ENCODE results near the gene SNX10.

The SNX10 gene

DNA sequence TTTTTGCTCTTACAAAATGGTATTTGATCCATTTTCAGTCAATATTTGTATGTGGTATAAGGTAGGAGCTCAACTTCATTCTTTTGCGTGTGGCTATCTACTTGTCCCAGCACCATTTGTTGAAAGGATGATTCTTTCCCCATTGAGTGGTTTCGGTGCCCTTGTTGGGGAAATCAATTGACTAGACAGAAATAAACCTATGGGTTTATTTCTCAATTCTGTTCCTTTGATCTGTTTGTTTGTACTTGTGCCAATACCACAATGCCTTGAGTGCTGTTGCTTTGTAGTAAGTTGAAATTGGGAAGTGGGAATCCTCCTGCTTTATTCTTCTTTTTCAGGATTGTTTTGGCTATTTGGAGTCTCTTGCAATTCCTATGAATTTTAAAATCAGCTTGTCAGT is 41.0 kb downstream of the SNX10 start:
- DNase-seq (ENCODE audit: extremely low read depth in 1 of 2, low read depth in 1 of 2), result no peak

DNA sequence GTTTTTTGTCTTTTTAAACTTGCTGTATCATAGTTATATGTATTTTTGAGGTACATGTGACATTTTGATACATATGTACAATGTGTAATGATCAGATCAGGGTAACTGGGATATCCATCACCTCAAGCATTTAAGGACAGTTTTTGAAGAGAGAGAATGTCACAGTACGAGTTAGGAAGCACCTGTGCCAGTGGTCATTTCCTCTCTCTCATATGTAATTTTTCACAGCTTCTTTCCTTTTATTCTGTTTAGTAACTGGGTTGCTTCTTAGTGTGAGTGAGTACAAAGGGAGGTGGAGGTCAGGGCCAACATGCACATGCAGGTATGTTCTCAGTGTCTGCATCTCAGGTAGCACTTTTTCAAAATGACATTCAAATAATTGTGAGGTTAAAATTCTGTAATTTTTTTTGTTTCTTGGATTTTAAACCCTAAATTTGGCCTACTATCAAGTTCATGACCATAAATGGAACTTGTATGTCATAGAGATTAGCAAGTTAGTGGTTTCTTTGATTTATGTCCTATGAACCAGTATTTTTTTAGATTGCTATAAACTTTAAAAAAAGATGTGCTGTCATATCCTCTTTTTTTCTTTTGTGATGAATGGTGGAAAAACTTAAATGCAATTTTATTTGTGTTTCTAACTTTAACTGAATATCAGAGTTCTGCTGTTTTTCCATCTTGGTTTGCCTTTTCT is 42.7 kb downstream of the SNX10 start:
- DNase-seq (ENCODE audit: extremely low read depth in 1 of 2, low read depth in 1 of 2), result no peak

DNA sequence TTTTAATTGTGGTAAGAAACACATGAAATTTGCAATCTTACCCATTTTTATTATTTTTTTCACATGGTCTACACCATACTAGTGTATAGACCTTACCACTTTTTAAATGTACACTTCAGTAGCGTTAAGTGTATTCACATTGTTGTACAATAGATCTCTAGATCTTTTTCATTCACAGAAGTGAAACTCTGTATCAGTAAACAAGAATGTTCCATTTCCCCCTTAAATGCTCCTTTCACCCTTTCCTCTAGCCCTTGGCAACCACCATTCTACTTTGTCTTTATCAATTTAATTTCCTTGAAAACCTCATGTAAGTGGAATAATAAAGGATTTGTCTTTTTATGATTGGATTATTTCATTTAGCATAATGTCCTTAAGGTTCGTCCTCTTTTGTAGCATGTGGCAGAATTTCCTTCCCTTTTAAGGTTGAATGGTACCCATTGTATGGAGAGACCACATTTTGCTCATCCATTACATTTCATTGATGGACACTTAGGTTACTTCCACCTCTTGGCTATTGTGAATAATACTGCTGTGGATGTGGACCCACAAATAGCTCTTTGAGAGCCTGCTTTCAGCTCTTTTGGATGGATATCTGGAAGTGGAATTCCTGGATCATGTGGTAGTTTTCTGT is 45.7 kb downstream of the SNX10 start:
- DNase-seq (ENCODE audit: extremely low read depth in 1 of 2, low read depth in 1 of 2), result no peak

DNA sequence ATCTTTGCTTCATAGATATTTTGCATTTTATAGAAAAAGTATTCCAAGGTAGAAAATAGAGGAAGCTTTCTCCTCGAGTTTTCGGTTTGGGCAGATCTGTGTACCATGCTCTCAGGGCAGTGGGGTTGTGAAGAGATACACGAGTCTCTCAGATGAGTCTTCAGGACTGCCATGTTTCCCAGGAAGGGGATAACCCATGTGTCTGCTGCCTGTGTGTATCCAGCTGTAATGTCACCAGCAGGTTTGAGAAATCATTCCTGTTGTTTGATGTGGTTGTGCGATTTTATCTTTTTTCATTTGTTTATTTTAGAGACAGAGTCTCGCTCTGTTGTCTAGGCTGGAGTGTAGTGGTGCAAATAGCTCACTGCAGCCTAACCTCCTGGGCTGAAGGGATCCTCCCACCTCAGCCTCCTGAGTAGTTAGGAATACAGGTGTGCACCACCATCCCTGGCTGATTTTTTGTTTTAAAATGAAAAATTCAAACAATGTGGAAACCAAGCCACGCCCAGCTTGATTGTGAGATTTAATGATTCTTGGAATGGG is 48.9 kb downstream of the SNX10 start:
- DNase-seq (ENCODE audit: extremely low read depth in 1 of 2, low read depth in 1 of 2), result no peak

DNA sequence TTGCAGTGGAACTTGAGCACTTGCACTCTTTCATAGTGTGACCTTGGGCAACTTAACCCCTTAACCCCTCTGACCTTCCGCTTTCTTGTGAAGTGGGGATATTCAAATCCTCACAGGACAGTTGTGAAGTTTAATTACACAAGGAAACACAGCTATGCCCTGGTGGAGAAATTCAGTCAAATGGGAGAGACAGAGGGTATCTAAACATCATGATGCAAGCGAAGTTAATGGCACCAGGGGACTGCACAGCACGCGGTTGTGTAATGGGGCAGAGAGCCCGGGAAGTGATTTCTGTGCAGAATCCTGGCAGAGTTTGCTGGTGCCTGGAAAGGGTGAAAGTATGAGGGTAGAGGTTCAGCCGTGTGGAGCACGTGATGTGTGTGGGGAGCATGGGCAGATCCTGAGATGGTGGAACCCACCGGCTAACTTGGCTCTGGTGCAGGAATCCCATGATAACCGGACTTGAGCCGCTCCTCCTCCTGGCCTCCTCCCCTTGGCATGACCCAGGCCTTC is 51.7 kb downstream of the SNX10 start:
- no peak for DNase-seq (ENCODE audit: extremely low read depth in 1 of 2, low read depth in 1 of 2)

DNA sequence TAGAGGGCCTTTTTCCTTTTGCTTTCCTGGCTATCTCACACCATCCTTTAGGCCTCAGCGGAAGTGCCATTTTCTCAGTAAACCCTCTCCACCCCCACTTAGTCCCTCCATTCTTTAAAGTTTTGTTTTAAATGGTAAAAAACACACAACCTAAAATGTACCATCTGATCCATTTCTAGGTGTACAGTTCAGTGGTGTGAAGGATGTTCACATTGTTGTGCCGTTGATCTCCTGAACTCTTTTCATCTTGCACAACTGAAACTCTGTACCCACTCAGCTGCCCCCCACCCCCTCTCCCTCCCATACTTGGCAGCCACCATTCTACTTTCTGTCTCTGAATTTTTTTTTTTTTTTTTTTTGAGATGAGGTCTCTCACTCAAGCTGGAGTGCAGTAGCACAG is 52.2 kb downstream of the SNX10 start:
- no peak for DNase-seq (ENCODE audit: extremely low read depth in 1 of 2, low read depth in 1 of 2)

DNA sequence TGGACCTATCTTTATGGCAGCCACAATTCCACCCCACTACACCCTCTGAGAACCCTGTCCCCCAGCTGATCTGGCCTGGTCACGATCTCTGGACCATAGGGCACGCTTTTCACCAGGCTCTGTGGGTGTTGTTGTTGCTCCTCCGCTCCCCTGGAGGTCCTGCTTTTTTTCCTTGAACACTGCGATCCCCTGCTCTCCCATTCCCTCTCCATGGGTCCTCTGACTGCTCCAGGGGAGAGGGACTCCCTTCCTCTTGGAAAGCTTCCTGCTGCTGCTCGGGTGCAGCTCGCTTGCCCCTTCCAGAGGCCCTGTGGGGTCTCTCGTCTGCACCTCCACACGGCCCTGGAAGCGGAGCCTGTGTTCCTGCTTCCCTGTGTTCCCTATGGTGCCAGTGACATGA is 53.5 kb downstream of the SNX10 start:
- DNase-seq (ENCODE audit: extremely low read depth in 1 of 2, low read depth in 1 of 2), result no peak

DNA sequence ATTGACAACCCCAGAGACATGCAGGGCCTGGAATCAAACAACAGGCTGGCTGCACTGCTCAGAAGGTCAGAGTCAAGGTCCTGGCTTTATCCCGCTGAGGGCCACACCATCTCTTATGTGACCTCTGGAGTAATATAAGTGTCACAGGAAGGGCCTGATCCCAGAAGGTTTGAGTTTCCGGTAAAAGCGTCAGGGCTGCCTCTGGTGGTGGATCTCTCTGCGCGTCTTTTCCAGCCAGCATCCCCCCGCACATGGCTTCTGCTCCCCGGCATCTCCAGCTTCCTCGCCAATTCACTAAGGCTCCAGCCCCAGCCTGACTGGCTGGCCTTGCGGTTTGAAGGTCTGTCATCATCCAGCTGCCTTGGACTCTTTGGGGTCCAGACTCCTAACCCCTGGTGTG is 54.2 kb downstream of the SNX10 start:
- no peak for DNase-seq (ENCODE audit: extremely low read depth in 1 of 2, low read depth in 1 of 2)

DNA sequence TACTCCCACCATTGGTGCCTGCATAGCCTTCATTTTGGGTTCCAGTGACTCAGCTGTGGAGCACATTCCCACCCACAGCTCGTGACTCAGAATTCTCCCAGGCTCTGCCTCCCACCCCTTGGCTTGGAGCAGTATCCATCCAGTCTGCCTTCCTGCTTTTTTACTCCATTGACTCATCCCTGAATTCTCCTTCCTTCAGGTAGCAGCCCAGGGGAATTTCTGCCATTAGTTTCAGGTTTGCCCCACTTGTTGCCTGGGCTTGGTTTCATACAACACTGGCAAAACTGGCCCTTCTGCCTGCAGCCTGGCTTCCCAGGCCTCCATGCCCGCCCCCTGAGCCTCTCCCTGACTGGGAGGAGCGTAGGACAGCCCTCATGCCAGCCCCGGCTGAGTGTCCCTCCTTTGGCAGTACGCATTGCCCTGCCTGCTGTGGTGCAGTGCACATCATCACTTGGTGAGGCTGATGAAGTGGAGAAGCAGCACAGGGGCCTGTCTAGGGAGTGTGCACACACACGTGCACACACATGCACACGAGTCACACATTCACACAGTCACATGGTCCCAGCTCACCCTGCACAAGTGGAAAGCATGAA is 55.0 kb downstream of the SNX10 start:
- DNase-seq (ENCODE audit: extremely low read depth in 1 of 2, low read depth in 1 of 2), result no peak

DNA sequence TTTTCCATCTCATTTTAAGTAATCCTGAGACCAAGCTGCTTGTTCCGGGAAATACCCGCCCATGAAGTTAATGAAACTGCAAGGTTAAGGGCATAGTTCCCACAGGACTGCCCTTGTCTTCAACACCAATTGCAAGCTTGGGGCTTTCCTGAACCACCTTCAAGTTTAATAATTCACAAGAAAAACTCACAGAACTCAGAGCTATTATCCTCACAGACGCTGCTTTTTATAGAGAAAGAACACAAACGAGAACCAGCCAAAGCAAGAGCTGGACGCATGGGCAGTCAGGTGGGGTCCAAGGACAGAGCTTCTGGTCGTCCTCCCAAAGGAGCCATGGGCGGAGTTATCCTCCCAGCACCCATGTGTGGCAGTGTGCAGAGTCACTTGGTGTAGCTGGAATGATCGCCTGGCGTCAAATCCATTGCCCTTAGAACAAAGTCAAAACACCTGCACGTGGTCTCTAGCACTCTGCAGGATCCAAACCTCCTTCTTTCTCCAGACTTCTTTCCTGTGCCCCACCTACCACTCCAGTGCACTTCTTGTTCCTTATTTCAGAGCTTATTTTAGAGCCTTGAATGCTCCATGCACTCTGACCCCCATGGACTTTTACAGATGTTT is 56.7 kb downstream of the SNX10 start:
- DNase-seq (ENCODE audit: extremely low read depth in 1 of 2, low read depth in 1 of 2), result no peak

DNA sequence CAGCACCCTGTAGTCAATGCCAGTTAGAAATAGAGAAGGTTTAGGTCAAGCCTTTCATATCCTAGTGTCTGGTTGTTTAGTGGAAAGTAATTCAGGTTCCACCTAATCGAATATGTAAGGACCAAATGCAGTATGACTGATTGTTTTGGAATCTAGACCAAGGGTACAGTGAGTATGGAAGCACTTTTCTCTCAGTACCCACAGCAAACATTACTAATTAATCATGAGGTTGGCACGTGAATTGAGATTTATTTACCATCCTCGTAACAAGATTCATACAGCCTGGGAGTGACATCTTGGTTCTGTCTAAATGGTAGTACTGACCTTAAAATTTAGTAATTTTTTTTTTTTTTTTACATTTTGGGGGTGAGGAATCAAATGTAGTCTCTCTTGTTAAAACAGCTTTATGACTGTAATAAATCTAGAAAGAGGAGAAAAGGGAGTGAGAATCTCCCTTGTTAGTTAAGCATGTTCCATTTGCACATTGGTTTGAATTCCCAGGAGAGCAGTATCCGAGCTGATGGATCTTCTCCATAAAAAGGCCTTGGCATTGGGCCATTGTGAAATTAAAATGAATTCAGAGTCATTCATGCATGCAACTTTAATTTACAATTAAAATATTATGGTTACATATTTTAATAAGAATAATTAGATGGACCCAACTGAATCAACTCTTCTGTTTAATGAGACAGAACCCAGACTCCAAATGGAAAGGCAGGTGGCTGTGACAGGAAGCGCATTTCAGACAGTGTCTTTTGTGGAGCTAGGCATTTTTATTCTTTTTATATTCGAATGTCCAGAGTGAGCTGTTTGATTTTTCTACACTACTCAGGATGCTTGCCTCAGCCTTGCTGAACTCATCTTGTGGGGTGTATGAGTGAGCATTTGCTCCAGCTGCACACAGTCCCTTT is 57.6 kb downstream of the SNX10 start:
- no peak for DNase-seq (ENCODE audit: extremely low read depth in 1 of 2, low read depth in 1 of 2)

DNA sequence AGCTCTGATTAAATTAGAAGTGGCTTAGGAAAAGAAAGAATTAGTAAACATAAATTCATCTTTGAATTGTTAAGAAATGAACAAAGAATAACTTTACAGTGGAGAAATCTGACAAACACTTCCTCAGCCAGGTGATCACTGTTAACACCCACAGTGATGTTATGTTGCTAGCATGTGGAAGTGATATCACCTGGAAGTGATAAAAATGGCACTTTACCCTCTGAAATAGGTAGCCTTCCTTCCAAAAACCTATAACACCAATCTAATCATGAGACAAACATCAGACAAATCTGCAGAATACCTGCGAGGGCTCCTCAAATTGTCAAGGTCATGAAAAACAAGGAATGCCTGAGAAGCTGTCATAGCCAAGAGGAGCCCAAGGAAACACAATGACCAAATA is 59.5 kb downstream of the SNX10 start:
- DNase-seq (ENCODE audit: extremely low read depth in 1 of 2, low read depth in 1 of 2), result no peak

DNA sequence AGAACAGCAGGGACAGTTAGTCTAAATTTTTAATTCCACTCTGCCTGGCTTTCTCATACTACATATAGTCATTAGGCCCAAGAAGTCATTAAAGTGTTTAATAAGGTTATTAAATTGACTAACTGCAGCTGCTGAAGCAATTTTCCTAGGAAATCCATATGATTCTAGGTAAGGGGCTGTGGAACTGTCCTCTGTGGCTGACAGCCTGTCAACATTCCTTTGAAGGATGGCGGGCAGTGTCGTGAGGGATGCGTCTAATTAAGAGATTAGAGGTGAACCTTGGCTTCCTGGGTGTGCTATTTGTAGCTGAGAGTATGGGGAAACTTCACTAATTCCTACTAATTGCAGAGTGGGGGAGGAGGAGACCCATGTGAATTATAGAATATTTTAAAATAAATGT is 64.6 kb downstream of the SNX10 start:
- DNase-seq (ENCODE audit: extremely low read depth in 1 of 2, low read depth in 1 of 2), result no peak

DNA sequence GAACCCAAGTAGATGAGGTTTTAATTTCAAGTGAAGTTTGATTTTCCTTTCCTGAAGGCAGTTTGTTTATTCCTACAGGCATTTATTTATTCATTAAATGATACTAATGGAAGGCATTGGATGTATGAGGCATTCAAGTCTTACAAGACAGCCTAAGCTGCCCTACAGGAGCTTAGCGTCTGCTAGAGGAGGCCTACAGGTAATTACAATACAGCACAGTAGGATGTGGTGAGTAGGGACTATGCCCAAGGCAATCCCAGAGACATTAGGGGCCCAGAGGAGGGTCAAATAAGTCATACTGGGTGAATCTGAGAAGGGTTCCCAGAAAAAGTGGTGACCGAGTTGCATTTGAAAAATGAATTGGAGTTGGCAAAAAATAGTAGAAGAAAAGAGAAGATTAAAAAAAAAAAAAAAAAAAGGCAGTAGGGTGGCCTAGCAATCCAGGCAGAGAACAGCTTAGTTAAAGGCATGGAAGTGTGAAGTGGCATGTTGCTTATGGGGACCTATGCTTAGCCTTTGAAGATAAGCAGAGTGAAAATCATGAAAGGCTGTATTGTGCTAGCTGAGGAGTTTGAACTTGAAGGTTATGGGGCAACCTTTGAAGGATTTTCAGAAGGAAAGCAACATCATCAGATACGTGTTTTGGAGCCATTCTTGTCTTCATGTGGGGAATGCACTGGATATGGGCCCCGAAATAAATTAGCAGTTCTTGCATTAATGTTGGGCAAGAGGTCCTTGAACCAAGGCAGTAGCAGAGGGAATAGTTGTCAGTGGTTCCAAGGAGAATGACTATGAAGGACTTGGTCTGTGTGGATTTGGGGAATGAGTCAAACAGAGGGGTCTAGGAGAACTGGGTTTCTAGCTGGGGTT is 65.5 kb downstream of the SNX10 start:
- no peak for DNase-seq (ENCODE audit: extremely low read depth in 1 of 2, low read depth in 1 of 2)

DNA sequence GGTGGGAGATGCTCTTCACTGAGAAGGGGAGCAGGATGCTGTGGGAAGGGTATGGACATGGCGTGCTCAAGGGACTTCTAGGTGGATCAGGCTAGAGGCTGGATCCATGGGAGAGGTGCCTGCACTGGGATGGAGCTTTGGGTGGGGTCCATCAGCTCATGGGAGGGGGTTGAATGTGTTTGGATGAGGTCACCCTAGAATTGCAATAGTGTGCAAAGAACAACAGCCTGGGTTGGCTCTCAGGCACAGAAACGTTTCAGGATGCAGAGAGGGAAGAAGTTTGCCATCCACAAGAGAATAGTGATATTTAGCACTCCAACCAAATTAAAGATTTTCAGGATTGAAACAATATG is 66.1 kb downstream of the SNX10 start:
- no peak for DNase-seq (ENCODE audit: extremely low read depth in 1 of 2, low read depth in 1 of 2)

DNA sequence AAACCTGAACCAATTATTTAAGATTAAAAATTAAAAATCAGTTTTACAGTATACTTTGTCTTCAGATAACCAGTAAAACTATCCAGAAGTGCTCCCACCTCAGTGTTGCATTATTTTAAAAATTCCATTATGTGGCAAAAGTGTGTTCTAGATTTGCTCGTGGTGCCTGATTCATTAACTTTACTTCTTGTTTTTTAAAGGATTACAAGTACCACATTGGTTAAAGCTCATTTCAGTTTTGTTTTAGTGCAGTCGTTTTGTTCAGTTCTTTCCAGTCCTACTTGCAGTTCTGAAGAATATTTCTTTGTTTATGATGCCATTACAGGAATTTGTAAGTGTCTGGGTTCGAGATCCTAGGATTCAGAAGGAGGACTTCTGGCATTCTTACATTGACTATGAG is 69.0 kb downstream of the SNX10 start:
- no peak for DNase-seq (ENCODE audit: extremely low read depth in 1 of 2, low read depth in 1 of 2)

DNA sequence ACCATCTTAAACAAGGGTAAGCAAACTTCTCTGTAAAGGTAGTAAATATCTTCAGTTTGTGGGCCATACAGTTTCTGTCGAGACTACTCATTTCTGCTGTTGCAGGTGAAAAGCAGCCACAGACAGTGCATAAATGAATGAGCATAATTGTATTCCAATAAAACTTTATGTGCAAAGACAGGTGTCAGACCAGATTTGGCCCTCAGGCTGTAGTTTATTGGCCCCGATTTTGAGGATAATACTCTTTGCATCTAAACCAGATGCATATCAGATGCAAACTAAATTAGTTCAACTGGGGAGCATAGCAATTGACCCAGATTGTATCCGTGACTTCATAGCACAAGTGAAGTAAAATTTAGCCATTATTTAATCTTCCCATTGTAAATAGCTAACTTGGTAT is 70.0 kb downstream of the SNX10 start:
- DNase-seq (ENCODE audit: extremely low read depth in 1 of 2, low read depth in 1 of 2), result no peak

DNA sequence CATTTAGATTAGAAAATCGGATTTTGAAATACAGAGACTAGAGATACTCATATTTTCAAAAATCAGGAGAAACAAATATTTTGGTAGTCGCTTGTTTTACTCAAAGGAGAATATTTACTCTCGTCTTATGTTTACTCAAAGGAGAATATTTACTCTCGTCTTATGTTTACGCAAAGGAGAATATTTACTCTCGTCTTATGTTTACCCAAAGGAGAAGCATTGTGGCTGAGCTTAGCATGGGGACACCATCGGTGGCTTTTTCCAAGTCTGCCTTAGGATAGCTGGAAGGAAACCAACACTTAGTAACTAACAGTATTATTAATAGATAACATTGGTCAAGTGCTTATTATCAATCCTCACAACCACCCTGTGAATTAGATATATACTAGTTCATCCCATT is 71.8 kb downstream of the SNX10 start:
- no peak for DNase-seq (ENCODE audit: extremely low read depth in 1 of 2, low read depth in 1 of 2)

DNA sequence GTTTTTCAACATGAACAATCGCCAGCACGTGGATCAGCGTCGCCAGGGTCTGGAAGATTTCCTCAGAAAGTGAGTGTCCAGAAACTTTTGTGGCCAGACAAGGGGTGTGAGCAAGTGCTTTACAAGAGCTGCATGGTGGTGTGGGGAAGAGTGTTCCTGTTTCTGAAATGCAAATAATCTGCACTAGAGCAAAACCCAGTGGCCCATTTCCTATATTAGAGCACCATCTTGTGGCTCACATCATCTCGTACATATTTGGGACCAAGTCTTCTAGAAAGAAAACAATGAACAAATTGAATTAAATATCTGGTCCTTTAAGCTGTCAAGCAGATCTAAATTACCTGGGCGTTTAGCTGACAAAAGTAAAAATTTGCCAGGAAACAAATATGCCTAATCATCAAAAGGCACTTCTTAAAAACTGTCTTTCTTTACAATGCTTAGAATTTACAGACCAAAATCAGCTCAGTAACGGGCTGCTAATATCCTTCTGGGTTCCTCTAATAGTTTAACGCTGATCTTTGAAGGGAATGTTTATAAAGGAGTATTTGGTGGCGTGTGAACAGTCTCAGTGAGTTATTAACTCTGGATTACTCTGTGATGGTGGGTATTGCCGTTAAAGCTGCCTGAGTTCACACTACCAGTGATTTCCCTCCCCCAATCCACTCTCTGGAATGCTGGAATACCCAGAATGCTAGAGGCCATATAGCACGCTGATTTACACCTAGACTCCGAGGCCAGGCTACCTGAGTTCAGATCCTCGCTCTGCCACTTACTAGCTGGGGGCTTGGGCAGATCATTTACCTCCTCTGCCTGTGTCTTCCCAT is 73.6 kb downstream of the SNX10 start:
- DNase-seq (ENCODE audit: extremely low read depth in 1 of 2, low read depth in 1 of 2), result no peak

All from stimulated activated CD8-positive, alpha-beta memory T cell treated with anti-CD3 and anti-CD28 coated beads, Interleukin-7, amount 100 ng/mL, for 48 hours (primary cell).